Urinary bladder (tissue), 4 donors: Measurements from ENCODE around the gene CEACAM19. TPM values are rescaled to one million over a fixed set of nuclear protein-coding genes. Genes with fewer than 3 reads are reported as not detected.
A peak's percentile ranks its signal among the peaks of the same experiment; 100 is the strongest.
"Not testable (repeated sequence)": the region's sequence is repeated elsewhere in the genome, so short reads cannot be mapped to it uniquely, and the experiment has no call there.

Experiments
- DNase-seq: peaks from one replicate; pipeline ENCODE4 v3.0.0-alpha.2; 2015; ENCODE audit errors: extremely low spot score
- H3K27ac ChIP-seq: one replicate; pipeline ENCODE4 v1.5.1; 2013; ENCODE audit warnings: low read depth, mild to moderate bottlenecking, moderate library complexity
- H3K36me3 ChIP-seq: one replicate; pipeline ENCODE4 v1.6.1; 2013; ENCODE audit warnings: mild to moderate bottlenecking, moderate library complexity; ENCODE audit not compliant: insufficient read depth
- H3K4me1 ChIP-seq: one replicate; pipeline ENCODE4 v1.6.1; 2013; ENCODE audit warnings: mild to moderate bottlenecking, moderate library complexity; ENCODE audit not compliant: insufficient read depth
- H3K4me3 ChIP-seq: one replicate; pipeline ENCODE4 v1.5.1; 2013; ENCODE audit warnings: low read depth, low read length
- WGBS: extraction: QIAGEN DNeasy Blood & Tissue Kit; methylation state at CpG from one replicate; pipeline ENCODE4 v1.1.7; 2013; 5-methylcytosine and 5-hydroxymethylcytosine counted together
- polyA plus RNA-seq: library from polyadenylated mRNA; stranded (reverse); fragments of 200-250 nt; gene quantifications from one replicate; pipeline ENCODE4 v1.2.3, GENCODE V29; 2013
- total RNA-seq: library from RNA; depleted of rRNA; stranded (reverse); fragments of >200 nt; gene quantifications from one replicate; pipeline ENCODE4 v1.2.3, GENCODE V29; 2014
- donor health status: healthy with polysubstance abuse.
- donor health status: healthy.

The CEACAM19 gene
- total and polyA plus RNA-seq, 2 donors, result 1.8 to 4.9 TPM

DNA sequence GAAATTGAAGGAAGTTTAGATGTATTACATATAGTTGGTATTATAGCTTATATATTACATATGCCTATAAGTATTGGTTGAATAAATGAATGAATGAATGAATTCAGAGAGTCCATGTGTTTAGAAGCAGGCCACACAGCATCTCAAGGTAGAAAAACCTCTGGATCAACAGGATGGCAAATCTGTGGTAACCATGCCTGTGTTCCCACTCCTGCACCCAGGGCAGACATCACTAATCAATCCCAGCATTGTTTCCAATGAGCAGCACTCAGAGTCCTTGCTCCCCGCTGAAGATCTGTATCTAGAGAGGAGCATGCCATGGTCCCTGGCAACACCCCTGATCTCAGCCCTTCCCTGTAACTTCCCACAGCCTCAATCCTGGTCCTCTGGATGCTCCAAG is 944 bp downstream of the CEACAM19 start:
- Histone ChIP-seq H3K27ac (no peak overlapping the region), H3K36me3 (no peaks in the 10 kb centered on the region), H3K4me3 (no peak overlapping the region), H3K4me1 (no peaks in the 10 kb centered on the region)
- no peak for DNase-seq
- 81% methylated on average over 1 of the region's 1 CpG for WGBS

GRCh38 chr19:44673510-44673909 is 2.2 kb downstream of the CEACAM19 start:
- 93% methylated on average over 4 of the region's 4 CpGs for WGBS
- Histone ChIP-seq H3K4me3 (no peak overlapping the region), H3K36me3 (no peaks in the 10 kb centered on the region), H3K4me1 (no peaks in the 10 kb centered on the region), H3K27ac (no peak overlapping the region)
- no peak for DNase-seq

GRCh38 chr19:44675521-44675920 is 4.2 kb downstream of the CEACAM19 start:
- Histone ChIP-seq H3K4me1 (no peaks in the 10 kb centered on the region), H3K4me3 (no peak overlapping the region), H3K27ac (no peak overlapping the region), H3K36me3 (no peaks in the 10 kb centered on the region)
- 83% methylated on average over 6 of the region's 6 CpGs for WGBS
- DNase-seq, result no peak

DNA sequence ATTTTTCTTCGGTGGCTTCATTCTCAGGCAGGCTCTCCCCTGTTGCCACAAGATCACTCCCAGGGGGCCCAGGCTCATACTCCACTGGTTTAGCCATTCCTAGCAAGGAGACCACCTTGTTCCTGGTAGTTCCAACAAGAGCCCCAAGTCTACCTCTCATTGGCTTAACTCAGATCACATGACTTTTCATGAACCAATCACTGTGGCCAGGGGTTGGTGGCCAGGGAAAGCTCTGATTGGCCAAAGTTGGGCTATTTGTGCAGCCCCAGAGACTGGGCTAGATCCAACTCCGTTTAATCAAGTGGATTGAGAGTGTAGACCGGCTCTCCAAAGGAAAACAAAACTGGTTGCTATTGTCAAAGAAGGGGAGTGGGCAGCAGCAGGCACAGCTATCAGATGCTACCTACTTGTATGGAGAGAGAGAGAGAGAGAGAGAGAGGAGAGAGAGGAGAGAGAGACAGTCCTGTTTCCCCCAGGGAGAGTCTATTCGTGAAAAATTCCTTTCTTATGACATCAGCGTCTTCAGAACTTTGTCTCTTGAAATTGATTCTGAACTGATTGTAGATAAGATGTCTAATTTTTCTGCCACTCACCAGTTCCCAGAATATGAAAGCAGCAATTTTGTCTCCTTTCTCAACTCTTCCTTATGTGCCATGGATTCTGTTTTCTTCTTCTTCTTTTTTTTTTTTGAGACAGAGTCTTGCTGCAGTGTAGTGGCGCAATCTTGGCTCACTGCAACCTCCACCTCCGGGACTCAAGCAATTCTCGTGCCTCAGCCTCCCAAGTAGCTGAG is 5.9 kb downstream of the CEACAM19 start:
- DNase-seq, result no peak
- Histone ChIP-seq H3K36me3 (no peaks in the 10 kb centered on the region), H3K4me1 (no peaks in the 10 kb centered on the region), H3K4me3 (no peak overlapping the region), H3K27ac (no peak overlapping the region)
- WGBS, result 64% methylated on average over 8 of the region's 8 CpGs

DNA sequence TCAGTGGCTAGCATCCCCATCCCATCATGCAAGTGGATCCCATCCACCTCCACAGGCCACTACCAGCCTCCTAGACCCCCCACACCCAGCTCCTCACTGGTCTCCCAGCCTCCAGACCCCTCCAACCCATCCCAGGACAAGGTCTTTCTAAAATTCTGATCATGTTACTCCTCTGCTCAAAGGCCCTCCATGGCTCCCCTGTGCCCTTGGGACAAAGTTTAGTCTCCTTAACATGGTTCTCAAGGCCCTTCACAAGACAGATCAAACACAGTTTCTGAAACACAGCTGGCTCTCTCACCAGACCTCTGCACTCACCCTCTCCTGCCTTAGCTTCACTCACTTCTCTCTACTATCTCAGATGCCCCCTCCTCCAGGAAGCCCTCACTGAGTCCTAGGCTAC is 9.3 kb downstream of the CEACAM19 start:
- Histone ChIP-seq H3K36me3 (no peaks in the 10 kb centered on the region), H3K27ac (no peak overlapping the region), H3K4me3 (no peak overlapping the region), H3K4me1 (no peaks in the 10 kb centered on the region)
- no peak for DNase-seq

GRCh38 chr19:44681992-44682790 is 10.9 kb downstream of the CEACAM19 start:
- 82% methylated on average over 15 of the region's 15 CpGs for WGBS
- H3K36me3 ChIP-seq, result no peaks in the 10 kb centered on the region

DNA sequence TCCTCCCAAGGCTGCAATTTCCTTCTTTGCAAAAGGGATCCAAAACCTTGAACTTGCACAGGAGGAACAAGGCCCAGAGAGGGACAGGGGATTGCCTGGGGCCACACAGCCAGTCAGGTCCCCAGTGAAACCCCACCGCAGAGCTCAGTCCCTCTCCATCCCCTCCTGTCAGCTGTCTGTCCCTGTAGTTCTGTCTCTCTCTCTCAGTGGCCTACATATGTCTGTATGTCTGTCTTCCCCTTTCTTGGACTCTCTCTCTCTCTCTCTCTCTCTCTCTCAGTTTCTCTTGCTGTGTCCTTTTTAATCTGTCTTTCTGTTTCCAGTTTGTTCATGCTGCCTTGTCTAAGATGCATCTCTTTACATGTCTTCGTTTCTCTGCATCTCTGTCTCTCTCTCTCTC is 11.5 kb downstream of the CEACAM19 start:
- no peaks in the 10 kb centered on the region for H3K4me1 ChIP-seq
- 94% methylated on average over 2 of the region's 2 CpGs for WGBS
- H3K36me3 ChIP-seq, result no peaks in the 10 kb centered on the region
- H3K27ac ChIP-seq, result no peak overlapping the region
- DNase-seq, result no peak
- no peak overlapping the region for H3K4me3 ChIP-seq

More at GRCh38 chr19:44681992-44682790, 10.9 kb downstream of the CEACAM19 start:
- no peak overlapping the region for H3K27ac ChIP-seq
- no peaks in the 10 kb centered on the region for H3K4me1 ChIP-seq
- no peak for DNase-seq
- no peak overlapping the region for H3K4me3 ChIP-seq

DNA sequence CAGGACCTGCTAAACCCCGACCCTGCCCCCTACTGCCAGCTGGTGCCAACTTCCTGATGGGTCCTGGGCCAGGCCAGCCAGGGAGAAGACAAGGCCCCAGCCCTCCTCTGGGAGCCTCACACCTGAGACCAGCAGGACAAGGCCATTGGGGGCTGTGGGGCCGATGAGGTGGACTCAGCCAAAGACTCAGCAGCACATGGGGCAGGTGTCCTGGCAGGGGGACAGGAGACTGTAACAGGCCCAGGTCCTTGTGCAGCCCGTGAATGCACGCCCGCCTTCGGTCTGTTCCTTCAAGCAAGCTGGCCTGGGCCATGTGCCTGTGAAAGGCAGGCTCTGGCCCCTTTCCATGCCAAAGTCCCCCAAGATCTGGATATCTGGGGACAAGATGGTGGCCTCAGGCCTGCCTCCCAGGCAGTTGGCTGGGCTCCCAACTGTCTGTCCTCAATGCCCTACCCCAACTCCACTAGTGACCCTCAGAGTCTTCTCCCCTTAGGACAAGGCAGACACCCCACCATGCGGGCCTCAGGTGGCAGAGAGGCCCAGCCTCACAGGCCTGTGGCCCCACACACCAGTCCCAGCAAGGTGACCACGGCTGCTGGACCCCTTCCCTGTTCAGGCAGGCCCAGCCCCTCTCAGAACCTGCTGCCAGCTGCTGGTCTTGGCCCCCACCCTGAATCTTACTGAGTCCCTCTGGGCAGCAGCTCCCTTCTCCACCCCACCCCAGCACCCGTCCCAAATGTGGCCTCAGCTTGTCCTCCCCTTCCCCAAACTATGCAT is 12.3 kb downstream of the CEACAM19 start:
- no peak for DNase-seq
- WGBS, result 74% methylated on average over 9 of the region's 9 CpGs
- no peaks in the 10 kb centered on the region for H3K4me1 ChIP-seq
- no peak overlapping the region for H3K27ac ChIP-seq
- H3K4me3 ChIP-seq, result no peak overlapping the region
- H3K36me3 ChIP-seq, result no peaks in the 10 kb centered on the region

DNA sequence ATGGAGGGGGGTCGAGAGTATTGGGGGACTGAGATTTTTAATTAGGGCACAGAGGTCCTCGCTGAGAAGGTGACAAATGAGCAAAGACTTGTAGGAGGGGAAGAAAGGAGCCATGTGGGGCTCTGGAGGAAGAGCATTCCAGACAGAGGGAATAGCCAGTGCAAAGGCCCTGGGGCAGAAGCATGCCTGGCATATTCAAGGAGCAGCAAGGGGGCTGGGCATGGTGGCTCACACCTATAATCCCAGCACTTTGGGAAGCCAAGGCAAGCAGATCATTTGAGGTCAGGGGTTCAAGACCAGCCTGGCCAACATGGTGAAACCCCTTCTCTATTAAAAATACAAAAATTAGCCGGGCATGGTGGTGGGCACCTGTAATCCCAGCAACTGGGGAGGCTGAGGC is 13.1 kb downstream of the CEACAM19 start:
- H3K27ac ChIP-seq, H3K4me1 ChIP-seq, DNase-seq, H3K36me3 ChIP-seq, H3K4me3 ChIP-seq: not testable (repeated sequence)
- WGBS, result 95% methylated on average over 3 of the region's 3 CpGs

DNA sequence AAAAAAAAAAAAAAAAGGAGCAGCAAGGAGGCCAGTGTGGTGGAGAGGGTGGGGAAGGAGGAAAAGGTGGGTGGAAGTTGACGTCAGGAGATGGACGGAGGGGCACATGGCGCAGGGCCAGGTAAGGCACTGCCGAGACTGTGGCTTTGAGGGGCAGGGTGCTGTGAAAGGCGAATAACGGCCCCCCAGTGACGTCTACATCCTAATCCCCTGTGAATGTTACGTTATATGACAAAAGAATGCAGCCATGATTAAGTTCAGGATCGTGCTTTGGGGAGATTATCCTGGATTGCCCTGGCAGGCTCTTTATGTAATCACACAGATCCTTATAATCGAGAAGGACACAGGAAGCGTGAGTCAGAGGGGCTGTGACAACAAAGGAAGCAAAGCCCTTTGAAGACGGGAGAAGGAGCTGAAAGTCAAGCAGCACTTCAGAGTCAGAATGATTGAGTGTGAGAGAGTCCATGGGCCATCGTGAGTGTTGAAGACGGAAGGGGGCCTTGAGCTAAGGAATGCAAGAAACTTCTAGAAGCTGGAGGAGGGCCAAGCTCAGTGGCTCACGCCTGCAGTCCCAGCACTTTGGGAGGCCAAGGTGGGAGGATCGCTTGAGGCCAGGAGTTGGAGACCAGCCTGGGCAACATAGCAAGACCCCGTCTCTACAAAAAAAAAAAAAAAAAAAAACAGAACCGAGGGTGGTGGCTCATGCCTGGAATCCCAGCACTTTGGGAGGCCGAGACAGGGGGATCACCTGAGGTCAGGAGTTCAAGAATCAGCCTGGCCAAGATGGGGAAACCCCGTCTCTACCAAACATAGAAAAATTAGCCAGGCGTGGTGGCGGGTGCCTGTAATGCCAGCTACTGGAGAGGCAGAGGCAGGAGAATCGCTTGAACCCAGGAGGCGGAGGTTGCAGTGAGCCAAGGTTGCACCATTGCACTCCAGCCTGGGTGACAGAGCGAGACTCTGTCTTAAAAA is 13.9 kb downstream of the CEACAM19 start:
- H3K4me1 ChIP-seq, result no peaks in the 10 kb centered on the region
- no peak overlapping the region for H3K4me3 ChIP-seq
- WGBS, result 37% methylated on average over 25 of the region's 25 CpGs
- H3K27ac ChIP-seq, result peak overlapping the region; percentile 51
- no peaks in the 10 kb centered on the region for H3K36me3 ChIP-seq
- DNase-seq, result no peak

DNA sequence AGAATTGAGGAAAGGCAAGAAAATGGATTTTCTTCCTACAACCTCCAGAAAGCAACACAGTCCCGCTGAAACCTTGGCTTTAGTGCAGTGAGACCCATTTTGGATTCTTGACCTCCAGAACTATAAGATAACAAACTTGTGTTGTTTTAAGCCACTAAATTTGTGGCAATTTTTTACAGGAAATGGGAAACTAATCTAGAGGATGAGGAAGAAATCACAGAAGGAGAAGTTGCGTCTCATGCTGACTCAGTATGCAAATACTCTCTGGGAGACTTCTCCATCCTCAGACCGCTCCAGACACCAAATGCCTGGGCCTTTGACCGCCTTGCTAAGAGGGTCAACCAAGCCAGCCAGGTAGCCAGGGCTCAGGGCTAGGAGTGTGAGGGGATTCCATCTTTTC is 14.6 kb downstream of the CEACAM19 start:
- DNase-seq, result no peak
- WGBS, result 77% methylated on average over 4 of the region's 4 CpGs
- H3K36me3 ChIP-seq, result no peaks in the 10 kb centered on the region
- no peak overlapping the region for H3K4me3 ChIP-seq
- H3K4me1 ChIP-seq, result no peaks in the 10 kb centered on the region
- no peak overlapping the region for H3K27ac ChIP-seq

DNA sequence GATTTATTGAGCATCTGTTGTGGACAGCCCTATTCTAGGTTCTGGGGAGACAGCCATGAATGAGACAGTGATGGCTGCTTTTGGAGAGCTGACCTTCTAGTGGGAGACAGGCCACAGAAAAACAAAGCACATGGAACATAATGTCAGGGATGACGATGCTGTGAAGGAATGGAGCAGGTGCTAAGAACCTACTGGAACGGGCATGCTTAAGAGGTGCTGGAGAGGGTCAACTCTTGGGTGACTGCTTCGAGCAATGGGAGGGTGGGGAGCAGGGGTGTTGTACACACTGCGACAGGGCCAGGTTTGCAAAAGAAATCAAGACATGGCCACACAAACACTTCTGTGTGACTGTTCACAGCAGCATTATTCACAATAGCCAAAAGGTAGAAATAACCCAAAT is 15.6 kb downstream of the CEACAM19 start:
- no peak overlapping the region for H3K4me3 ChIP-seq
- WGBS, result 76% methylated on average over 4 of the region's 4 CpGs
- no peak for DNase-seq
- H3K4me1 ChIP-seq, result no peaks in the 10 kb centered on the region
- no peaks in the 10 kb centered on the region for H3K36me3 ChIP-seq
- no peak overlapping the region for H3K27ac ChIP-seq

- Histone ChIP-seq H3K4me3 (no peak overlapping the region), H3K27ac (no peak overlapping the region), H3K4me1 (no peaks in the 10 kb centered on the region), H3K36me3 (no peaks in the 10 kb centered on the region)
- no peak for DNase-seq
- WGBS, result 91% methylated on average over 7 of the region's 7 CpGs
Observed at GRCh38 chr19:44687888-44688287, 16.6 kb downstream of the CEACAM19 start.
